HCT116 (cell line): ENCODE measurements around the gene NXPH1. TPM values are rescaled to one million over a fixed set of nuclear protein-coding genes. Genes with fewer than 3 reads are reported as not detected.

ENCODE experiments used
- ATAC-seq: fragments of 200-7000 bp; cut with Tn5 transposase; 2 replicates; pipeline ENCODE4 v1.9.1; 2020; ENCODE audit warnings: mild to moderate bottlenecking, moderate library complexity
- BruUV-seq: library from RNA; stranded (reverse); fragments of 400-500 nt; replicated peaks from 2 replicates; lab custom pipeline; 2021; lab: Mats Ljungman, UMichigan
- CTCF ChIA-PET: fragments of 300-600 bp; sonication (Branson Sonifier 250); formaldehyde crosslinking; loops from one replicate; lab custom pipeline; 2021; ENCODE audit warnings: antibody characterized with exemption; lab: Charles Lee
- POLR2A ChIA-PET: fragments of 300-600, 350-600 bp; sonication (Branson Sonifier 250); formaldehyde crosslinking; loops from one replicate; lab custom pipeline; 2021; ENCODE audit warnings: antibody characterized with exemption; lab: Charles Lee
- RAD21 ChIA-PET, 2 experiments: fragments of 300-600 bp; sonication (Branson Sonifier 250); formaldehyde crosslinking; loops; one replicate each; lab custom pipeline; 2023; ENCODE audit warnings: low total read pairs in 2 of 2; ENCODE audit not compliant: uncharacterized antibody in 2 of 2, unreplicated experiment in 2 of 2, low non-redundant PET in 1 of 2; lab: Charles Lee
- DNase-seq: peaks from one replicate; pipeline ENCODE4 v3.0.0-alpha.2; 2010; ENCODE audit warnings: low read depth, low spot score
- H2AFZ ChIP-seq: fragments of 200-600 bp; shearing (Covaris generic), sonication (generic); 2 replicates; pipeline ENCODE4 v1.6.1; 2017; ENCODE audit warnings: low read depth, mixed run types, mixed read lengths, antibody characterized with exemption, low read length; ENCODE audit not compliant: poor library complexity, severe bottlenecking
- H3K27ac ChIP-seq: 2 replicates; pipeline ENCODE4 v1.5.1; 2012; ENCODE audit warnings: low read depth, low read length
- H3K27me3 ChIP-seq: fragments of 200-600 bp; sonication (generic); 2 replicates; pipeline ENCODE4 v1.6.1; 2016; ENCODE audit warnings: mixed run types, low read length, mixed read lengths; ENCODE audit not compliant: insufficient read depth
- H3K36me3 ChIP-seq, 2 experiments: fragments of 200-500 bp in 1 of 2; fragments of 200-600 bp in 1 of 2; sonication (Bioruptor generic) in 1 of 2; sonication (generic) in 1 of 2; 2 replicates each; pipeline versions ENCODE4 v1.5.1 to v1.6.1; 2014 to 2016; ENCODE audit warnings: low read length in 2 of 2, inconsistent platforms in 1 of 2, mixed read lengths in 1 of 2, mixed run types in 1 of 2; ENCODE audit not compliant: insufficient read depth in 2 of 2, control insufficient read depth in 1 of 2
- H3K4me1 ChIP-seq, 2 experiments: fragments of 200-600 bp in 1 of 2; sonication (generic) in 1 of 2; 2 replicates each; pipeline versions ENCODE4 v1.5.1 to v1.6.1; 2012 to 2017; ENCODE audit warnings: low read length in 2 of 2, inconsistent platforms in 1 of 2, mild to moderate bottlenecking in 1 of 2, mixed read lengths in 1 of 2, mixed run types in 1 of 2, moderate library complexity in 1 of 2; ENCODE audit not compliant: insufficient read depth in 2 of 2, control insufficient read depth in 1 of 2
- H3K4me2 ChIP-seq: fragments of 200-600 bp; sonication (generic); 2 replicates; pipeline ENCODE4 v1.6.1; 2017; ENCODE audit warnings: mixed run types, low read length, mixed read lengths
- H3K4me3 ChIP-seq, 2 experiments: fragments of 200-600 bp in 1 of 2; sonication (generic) in 1 of 2; replicated peaks in 1 of 2; 2 replicates each; pipeline ENCODE4 v1.5.1; 2011 to 2016; ENCODE audit warnings: low read length in 2 of 2, control low read depth in 1 of 2, low read depth in 1 of 2, mild to moderate bottlenecking in 1 of 2, mixed read lengths in 1 of 2, mixed run types in 1 of 2
- H3K79me2 ChIP-seq: fragments of 200-600 bp; sonication (generic); 2 replicates; pipeline ENCODE4 v1.6.1; 2017; ENCODE audit warnings: mild to moderate bottlenecking, mixed run types, low read length, moderate library complexity, mixed read lengths; ENCODE audit not compliant: insufficient read depth
- H3K9ac ChIP-seq: fragments of 200-600 bp; sonication (generic); 2 replicates; pipeline ENCODE4 v1.6.1; 2016; ENCODE audit warnings: low read length, mixed read lengths
- H3K9me2 ChIP-seq: fragments of 200-600 bp; sonication (generic), shearing (Covaris generic); 2 replicates; pipeline ENCODE4 v1.6.1; 2017; ENCODE audit warnings: mixed run types, mild to moderate bottlenecking, moderate library complexity; ENCODE audit not compliant: insufficient read depth
- H3K9me3 ChIP-seq, 2 experiments: fragments of 200-500 bp in 1 of 2; fragments of 200-600 bp in 1 of 2; sonication (Bioruptor generic) in 1 of 2; sonication (generic) in 1 of 2; 2 replicates each; pipeline ENCODE4 v1.6.1; 2014 to 2017; ENCODE audit warnings: low read length in 2 of 2, mixed read lengths in 2 of 2, inconsistent platforms in 1 of 2, low read depth in 1 of 2, mild to moderate bottlenecking in 1 of 2, mixed run types in 1 of 2, moderate library complexity in 1 of 2; ENCODE audit not compliant: control insufficient read depth in 1 of 2, insufficient read depth in 1 of 2
- H4K20me1 ChIP-seq: fragments of 200-600 bp; sonication (generic), shearing (Covaris generic); 2 replicates; pipeline ENCODE4 v1.6.1; 2017; ENCODE audit warnings: mixed run types, mild to moderate bottlenecking, moderate library complexity; ENCODE audit not compliant: insufficient read depth
- EZH2 ChIP-seq: fragments of 200-600 bp; sonication (generic); IDR thresholded peaks from 2 replicates; pipeline ENCODE4 v1.6.1; 2017; ENCODE audit warnings: antibody characterized with exemption, mixed run types
- JUND ChIP-seq: IDR thresholded peaks from 2 replicates; pipeline ENCODE4 v1.6.1; 2012
- POLR2A ChIP-seq: IDR thresholded peaks from 2 replicates; pipeline ENCODE4 v1.7.0; 2011; ENCODE audit warnings: borderline replicate concordance; ENCODE audit not compliant: insufficient read depth, insufficient read length; ENCODE audit errors: extremely low read depth
- SP1 ChIP-seq: IDR thresholded peaks from 2 replicates; pipeline ENCODE4 v1.6.1; 2012; ENCODE audit warnings: low read depth
- TCF7L2 ChIP-seq: IDR thresholded peaks from 2 replicates; pipeline ENCODE4 v1.7.0; 2011; ENCODE audit warnings: borderline replicate concordance, inconsistent platforms; ENCODE audit not compliant: insufficient read depth, insufficient read length; ENCODE audit errors: extremely low read depth
- ZNF274 ChIP-seq: fragments of 200-500 bp; sonication (Bioruptor generic); IDR thresholded peaks from 2 replicates; pipeline ENCODE4 v1.6.1; 2014; ENCODE audit warnings: mild to moderate bottlenecking, low read depth, low read length, inconsistent platforms
- intact Hi-C: fragments of 100-400 bp; cut with micrococcal nuclease; formaldehyde crosslinking; loops from 2 replicates; pipeline ENCODE4 v1.10.0; 2022
- total RNA-seq: library from RNA; stranded (reverse); gene quantifications from one replicate; pipeline ENCODE4 v1.2.1, GENCODE V29; 2021; ENCODE audit not compliant: unreplicated experiment
- TF ChIP-seq, protein P1 (sequence below), 3 experiments: fragments of 200-600 bp in 1 of 3; sonication (generic) in 1 of 3; IDR thresholded peaks in 2 of 3; conservative IDR thresholded peaks in 1 of 3; 2 replicates each; pipeline ENCODE4 v1.5.1; 2012 to 2017; ENCODE audit warnings: low read depth in 2 of 3, low read length in 2 of 3, antibody characterized with exemption in 1 of 3, borderline replicate concordance in 1 of 3, control low read depth in 1 of 3, mild to moderate bottlenecking in 1 of 3, mixed read lengths in 1 of 3, mixed run types in 1 of 3, moderate library complexity in 1 of 3; ENCODE audit not compliant: insufficient read depth in 1 of 3
- TF ChIP-seq, protein P2 (sequence below): IDR thresholded peaks from 2 replicates; pipeline ENCODE4 v1.6.1; 2012; ENCODE audit warnings: low read depth

The NXPH1 gene
- total RNA-seq, 1 experiment from 2014 or later: 0.17 TPM

DNA sequence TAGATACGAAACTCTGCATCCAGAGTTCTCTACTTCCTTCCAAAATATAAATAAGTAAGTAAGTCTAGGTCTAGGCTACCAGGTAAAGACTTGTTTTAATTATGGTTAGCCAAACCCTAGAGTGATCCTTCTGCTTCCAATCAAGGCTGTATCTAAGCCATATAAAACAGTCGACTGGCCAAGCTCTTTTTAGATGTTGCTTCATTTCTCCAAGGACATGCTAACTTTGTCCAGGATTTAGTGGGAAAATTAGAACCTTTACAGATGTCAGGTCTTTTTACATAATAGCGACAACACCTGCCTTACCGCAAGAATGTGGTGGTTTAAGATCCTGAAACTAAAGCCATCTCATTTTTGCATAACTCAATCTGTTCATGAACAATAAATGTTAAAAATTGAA is 156.8 kb downstream of the NXPH1 start:
- no peaks in the 10 kb centered on the region for H3K36me3 ChIP-seq
- no peaks in the 10 kb centered on the region for H3K9me3 ChIP-seq
- no peaks in the 10 kb centered on the region for H3K27me3 ChIP-seq
- ChIA-PET RAD21 (no interaction called here), POLR2A (no interaction called here), CTCF (no interaction called here)
- H3K4me1 ChIP-seq: no peaks in the 10 kb centered on the region
- no peaks in the 10 kb centered on the region for H4K20me1 ChIP-seq
- no peak overlapping the region for H3K4me3 ChIP-seq
- no peak overlapping the region for H3K4me2 ChIP-seq
- H2AFZ ChIP-seq: no peak overlapping the region
- no peaks in the 10 kb centered on the region for H3K79me2 ChIP-seq
- TF ChIP-seq, protein P1, sequence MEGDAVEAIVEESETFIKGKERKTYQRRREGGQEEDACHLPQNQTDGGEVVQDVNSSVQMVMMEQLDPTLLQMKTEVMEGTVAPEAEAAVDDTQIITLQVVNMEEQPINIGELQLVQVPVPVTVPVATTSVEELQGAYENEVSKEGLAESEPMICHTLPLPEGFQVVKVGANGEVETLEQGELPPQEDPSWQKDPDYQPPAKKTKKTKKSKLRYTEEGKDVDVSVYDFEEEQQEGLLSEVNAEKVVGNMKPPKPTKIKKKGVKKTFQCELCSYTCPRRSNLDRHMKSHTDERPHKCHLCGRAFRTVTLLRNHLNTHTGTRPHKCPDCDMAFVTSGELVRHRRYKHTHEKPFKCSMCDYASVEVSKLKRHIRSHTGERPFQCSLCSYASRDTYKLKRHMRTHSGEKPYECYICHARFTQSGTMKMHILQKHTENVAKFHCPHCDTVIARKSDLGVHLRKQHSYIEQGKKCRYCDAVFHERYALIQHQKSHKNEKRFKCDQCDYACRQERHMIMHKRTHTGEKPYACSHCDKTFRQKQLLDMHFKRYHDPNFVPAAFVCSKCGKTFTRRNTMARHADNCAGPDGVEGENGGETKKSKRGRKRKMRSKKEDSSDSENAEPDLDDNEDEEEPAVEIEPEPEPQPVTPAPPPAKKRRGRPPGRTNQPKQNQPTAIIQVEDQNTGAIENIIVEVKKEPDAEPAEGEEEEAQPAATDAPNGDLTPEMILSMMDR (IDR thresholded peaks at IDR 0.05 in 2 of 3, conservative IDR thresholded peaks at IDR 0.05 in 1 of 3; ENCODE audit: borderline replicate concordance in 1 of 3, insufficient read depth in 1 of 3, low read depth in 2 of 3, low read length in 2 of 3): no peak
- TF ChIP-seq EZH2 (no peak), JUND (no peak), SP1 (no peak), TCF7L2 (no peak), ZNF274 (no peak), POLR2A (no peak)
- TF ChIP-seq, protein P2, sequence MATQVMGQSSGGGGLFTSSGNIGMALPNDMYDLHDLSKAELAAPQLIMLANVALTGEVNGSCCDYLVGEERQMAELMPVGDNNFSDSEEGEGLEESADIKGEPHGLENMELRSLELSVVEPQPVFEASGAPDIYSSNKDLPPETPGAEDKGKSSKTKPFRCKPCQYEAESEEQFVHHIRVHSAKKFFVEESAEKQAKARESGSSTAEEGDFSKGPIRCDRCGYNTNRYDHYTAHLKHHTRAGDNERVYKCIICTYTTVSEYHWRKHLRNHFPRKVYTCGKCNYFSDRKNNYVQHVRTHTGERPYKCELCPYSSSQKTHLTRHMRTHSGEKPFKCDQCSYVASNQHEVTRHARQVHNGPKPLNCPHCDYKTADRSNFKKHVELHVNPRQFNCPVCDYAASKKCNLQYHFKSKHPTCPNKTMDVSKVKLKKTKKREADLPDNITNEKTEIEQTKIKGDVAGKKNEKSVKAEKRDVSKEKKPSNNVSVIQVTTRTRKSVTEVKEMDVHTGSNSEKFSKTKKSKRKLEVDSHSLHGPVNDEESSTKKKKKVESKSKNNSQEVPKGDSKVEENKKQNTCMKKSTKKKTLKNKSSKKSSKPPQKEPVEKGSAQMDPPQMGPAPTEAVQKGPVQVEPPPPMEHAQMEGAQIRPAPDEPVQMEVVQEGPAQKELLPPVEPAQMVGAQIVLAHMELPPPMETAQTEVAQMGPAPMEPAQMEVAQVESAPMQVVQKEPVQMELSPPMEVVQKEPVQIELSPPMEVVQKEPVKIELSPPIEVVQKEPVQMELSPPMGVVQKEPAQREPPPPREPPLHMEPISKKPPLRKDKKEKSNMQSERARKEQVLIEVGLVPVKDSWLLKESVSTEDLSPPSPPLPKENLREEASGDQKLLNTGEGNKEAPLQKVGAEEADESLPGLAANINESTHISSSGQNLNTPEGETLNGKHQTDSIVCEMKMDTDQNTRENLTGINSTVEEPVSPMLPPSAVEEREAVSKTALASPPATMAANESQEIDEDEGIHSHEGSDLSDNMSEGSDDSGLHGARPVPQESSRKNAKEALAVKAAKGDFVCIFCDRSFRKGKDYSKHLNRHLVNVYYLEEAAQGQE: no peak
- no peak overlapping the region for H3K9ac ChIP-seq
- no peaks in the 10 kb centered on the region for H3K9me2 ChIP-seq
- ATAC-seq: no peak
- no TSS peak for BruUV-seq
- H3K27ac ChIP-seq: no peak overlapping the region
- DNase-seq: no peak
- intact Hi-C loops: no loop called here
